Stimulated activated CD4-positive, alpha-beta T cell treated with anti-CD3 and anti-CD28 coated beads, Interleukin-4, amount 100 ng/mL, for 1 hour (primary cell): ENCODE data around the gene PFDN1.
"Not testable (repeated sequence)": the region's sequence is repeated elsewhere in the genome, so short reads cannot be mapped to it uniquely, and the experiment has no call there.

Source experiments
- DNase-seq: peaks from one replicate; pipeline ENCODE4 v3.0.0-alpha.2; 2020

PFDN1 gene

GRCh38 chr5:140205952-140206351 lies 96.9 kb downstream of the PFDN1 start:
- no peak for DNase-seq

GRCh38 chr5:140205216-140205615 lies 97.7 kb downstream of the PFDN1 start:
- DNase-seq = no peak

GRCh38 chr5:140202610-140203009 lies 100.3 kb downstream of the PFDN1 start:
- no peak for DNase-seq

- DNase-seq = no peak
These were observed 100.8 kb downstream of the PFDN1 start for GRCh38 chr5:140202078-140202477.

- DNase-seq = not testable (repeated sequence)
These were observed 104.0 kb downstream of the PFDN1 start for GRCh38 chr5:140198915-140199314.

GRCh38 chr5:140197023-140197422 lies 105.9 kb downstream of the PFDN1 start:
- DNase-seq = no peak

GRCh38 chr5:140196115-140196814 lies 106.6 kb downstream of the PFDN1 start:
- no peak for DNase-seq
